Mesothelial cell of epicardium (in vitro differentiated cells): ENCODE results near the gene A2M. TPM values are rescaled to one million over a fixed set of nuclear protein-coding genes. Genes with fewer than 3 reads are reported as not detected.

Source experiments
- DNase-seq, 2 experiments: peaks; one replicate each; pipeline ENCODE4 v3.0.0; 2021; ENCODE audit warnings: low spot score in 2 of 2; ENCODE audit not compliant: unreplicated experiment in 2 of 2
- H3K27ac Mint-ChIP-seq: 2 replicates; pipeline ENCODE4 v1.8.0; 2021; ENCODE audit warnings: mixed read lengths
- H3K27me3 Mint-ChIP-seq: 2 replicates; pipeline ENCODE4 v1.8.0; 2021; ENCODE audit warnings: low read depth, mixed read lengths
- H3K36me3 Mint-ChIP-seq: 2 replicates; pipeline ENCODE4 v1.8.0; 2021; ENCODE audit warnings: mixed read lengths
- H3K4me1 Mint-ChIP-seq: 2 replicates; pipeline ENCODE4 v1.8.0; 2021; ENCODE audit warnings: mixed read lengths
- H3K4me3 Mint-ChIP-seq: 2 replicates; pipeline ENCODE4 v1.8.0; 2021; ENCODE audit warnings: mild to moderate bottlenecking, moderate library complexity, mixed read lengths
- H3K9me3 Mint-ChIP-seq: 2 replicates; pipeline ENCODE4 v1.8.0; 2021; ENCODE audit warnings: mixed read lengths
- CTCF ChIP-seq: fragments of 200-600 bp; sonication (generic); IDR thresholded peaks from one replicate; pipeline ENCODE4 v1.5.0; 2021; ENCODE audit warnings: antibody characterized with exemption; ENCODE audit not compliant: unreplicated experiment
- total RNA-seq: library from RNA; stranded (reverse); gene quantifications from 3 replicates; pipeline ENCODE4 v1.2.1, GENCODE V29; 2021

Gene A2M
- total RNA-seq, 1 donor from 2014 or later: 3.8 TPM

- Mint-ChIP-seq H3K4me1 (peaks cover 7% of the 10 kb centered on the region), H3K4me3 (no peak overlapping the region), H3K27me3 (peaks cover 2% of the 10 kb centered on the region), H3K27ac (no peak overlapping the region), H3K36me3 (no peaks in the 10 kb centered on the region), H3K9me3 (no peaks in the 10 kb centered on the region)
- TF ChIP-seq CTCF: no peak
- no peak for DNase-seq
Observed at GRCh38 chr12:9111525-9111924, 4.2 kb downstream of the A2M start.

DNA sequence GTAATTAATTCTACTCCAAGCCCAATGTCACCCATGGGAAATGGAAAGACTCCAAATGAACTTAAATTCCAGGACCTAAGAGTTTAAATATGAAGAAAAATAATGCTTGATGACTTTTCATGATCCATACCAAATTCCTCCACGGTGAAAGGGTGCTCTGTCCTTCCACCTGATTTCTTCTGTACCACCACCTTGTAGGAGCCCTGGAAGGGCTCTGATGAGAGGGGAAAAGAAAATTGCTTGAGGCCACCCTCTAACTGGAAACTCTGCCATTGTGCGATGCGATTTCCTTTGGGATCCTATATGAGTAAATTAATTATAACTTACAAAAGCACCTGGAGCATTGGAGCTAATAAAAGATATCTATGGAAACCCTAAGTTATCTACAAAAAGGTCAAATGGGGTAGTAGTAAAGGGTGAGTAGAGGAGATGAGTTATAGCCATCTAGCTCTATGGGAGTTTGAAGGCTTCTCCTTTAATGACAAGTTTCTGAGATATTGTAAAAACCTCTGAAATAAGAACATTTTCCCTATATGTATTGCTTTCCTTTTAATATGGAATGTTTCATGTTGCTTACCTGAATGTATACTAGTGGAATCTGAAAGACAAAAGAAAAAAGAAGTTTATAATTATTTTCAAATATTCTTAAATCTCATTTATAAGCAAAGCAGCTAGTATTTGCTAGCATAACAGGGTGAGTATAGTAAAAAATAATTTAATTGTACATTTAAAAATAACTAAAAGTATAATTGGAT lies 5.8 kb downstream of the A2M start:
- Mint-ChIP-seq H3K4me1 (no peaks in the 10 kb centered on the region), H3K27ac (no peak overlapping the region), H3K4me3 (no peak overlapping the region), H3K9me3 (no peaks in the 10 kb centered on the region), H3K36me3 (no peaks in the 10 kb centered on the region), H3K27me3 (peaks cover 2% of the 10 kb centered on the region)
- no peak for TF ChIP-seq CTCF
- no peak for DNase-seq

GRCh38 chr12:9109213-9109522 lies 6.6 kb downstream of the A2M start:
- Mint-ChIP-seq H3K36me3 (no peaks in the 10 kb centered on the region), H3K4me1 (no peaks in the 10 kb centered on the region), H3K27me3 (peaks cover 2% of the 10 kb centered on the region)

GRCh38 chr12:9108504-9109212 lies 7.1 kb downstream of the A2M start:
- Mint-ChIP-seq H3K9me3 (no peaks in the 10 kb centered on the region), H3K36me3 (no peaks in the 10 kb centered on the region), H3K27ac (no peak overlapping the region), H3K27me3 (peaks cover 2% of the 10 kb centered on the region), H3K4me1 (no peaks in the 10 kb centered on the region), H3K4me3 (no peak overlapping the region)
- no peak for TF ChIP-seq CTCF
- DNase-seq: no peak

More at GRCh38 chr12:9109213-9109522, 6.6 kb downstream of the A2M start:
- no peak for DNase-seq
- no peak overlapping the region for H3K4me3 Mint-ChIP-seq
- H3K9me3 Mint-ChIP-seq: no peaks in the 10 kb centered on the region
- no peak for TF ChIP-seq CTCF
- H3K27ac Mint-ChIP-seq: no peak overlapping the region

GRCh38 chr12:9107542-9107873 lies 8.2 kb downstream of the A2M start:
- Mint-ChIP-seq H3K27me3 (peaks cover 2% of the 10 kb centered on the region), H3K9me3 (no peaks in the 10 kb centered on the region), H3K36me3 (no peaks in the 10 kb centered on the region), H3K4me3 (no peak overlapping the region), H3K27ac (no peak overlapping the region), H3K4me1 (no peaks in the 10 kb centered on the region)
- TF ChIP-seq CTCF: no peak
- no peak for DNase-seq
